ENCODE data around the gene HSPB8. TPM values are rescaled to one million over a fixed set of nuclear protein-coding genes. Genes with fewer than 3 reads are reported as not detected.

The HSPB8 gene
- total and polyA plus RNA-seq, 2 experiments from 2014 or later: 15.3 to 17.8 TPM

DNA sequence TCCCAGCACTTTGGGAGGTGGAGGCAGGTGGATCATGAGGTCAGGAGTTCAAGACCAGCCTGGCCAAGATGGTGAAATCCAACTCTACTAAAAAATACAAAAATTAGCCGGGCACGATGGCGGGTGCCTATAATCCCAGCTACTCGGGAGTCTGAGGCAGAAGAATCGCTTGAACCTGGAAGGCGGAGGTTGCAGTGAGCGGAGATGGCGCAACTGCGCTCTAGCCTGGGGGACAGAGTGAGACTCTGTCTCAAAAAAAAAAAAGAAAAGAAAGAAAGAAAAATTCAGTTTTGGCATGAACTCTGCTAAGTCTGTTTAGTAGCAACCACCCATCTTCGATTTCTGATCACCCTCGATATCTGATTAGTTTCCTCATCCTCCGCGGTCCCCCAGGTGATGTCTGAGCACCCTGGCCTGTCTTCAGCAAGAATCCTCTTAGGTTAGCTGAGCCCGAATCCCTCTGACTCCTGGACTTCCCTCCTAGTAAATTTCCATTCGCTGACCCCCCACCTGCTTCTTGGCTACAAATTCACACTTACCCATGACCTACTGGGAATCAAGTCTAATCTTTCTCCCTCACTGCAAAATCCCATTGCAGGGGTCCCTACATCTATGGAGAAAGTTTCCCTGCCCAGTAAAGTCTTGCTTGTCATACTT, 879 bp upstream of the HSPB8 start:
- Histone ChIP-seq H3K27me3 (replicated peaks; ENCODE audit: insufficient read depth) (no peaks in the 10 kb centered on the region), H4K20me1 (ENCODE audit: insufficient read depth) (no peaks in the 10 kb centered on the region), H3K4me3 (no peak overlapping the region), H3F3A (ENCODE audit: insufficient read depth) (peaks cover 34% of the 10 kb centered on the region), H3K9me3 (ENCODE audit: low read depth) (no peaks in the 10 kb centered on the region), H2AFZ (no peak overlapping the region), H3K4me2 (ENCODE audit: unreplicated experiment) (no peak overlapping the region), H3K4me1 (ENCODE audit: insufficient read depth) (peaks cover 36% of the 10 kb centered on the region), H3K27ac (peak overlapping the region; percentile 88), H3K9me2 (ENCODE audit: insufficient read depth) (no peaks in the 10 kb centered on the region), H3K9ac (no peak overlapping the region; the same call in 1 of the 2 replicates), H3K36me3 (ENCODE audit: low read depth) (no peaks in the 10 kb centered on the region), H3K79me2 (ENCODE audit: insufficient read depth) (peaks cover 27% of the 10 kb centered on the region)
- in situ Hi-C loops (cut with MboI): no loop called here
- no peak for DNase-seq
- 92 to 95% methylated on average over 15 of the region's 15 CpGs for WGBS, 2 experiments (ENCODE audit: low coverage in 1 of 2, low lambda C conversion rate in 2 of 2, missing lambda C conversion rate in 2 of 2)
- TF ChIP-seq EZH2 (IDR thresholded peaks at IDR 0.05; ENCODE audit: insufficient read depth, poor library complexity, severe bottlenecking) (no peak), EZH2phosphoT487 (IDR thresholded peaks at IDR 0.05; ENCODE audit: insufficient read depth, low read depth) (no peak)

DNA sequence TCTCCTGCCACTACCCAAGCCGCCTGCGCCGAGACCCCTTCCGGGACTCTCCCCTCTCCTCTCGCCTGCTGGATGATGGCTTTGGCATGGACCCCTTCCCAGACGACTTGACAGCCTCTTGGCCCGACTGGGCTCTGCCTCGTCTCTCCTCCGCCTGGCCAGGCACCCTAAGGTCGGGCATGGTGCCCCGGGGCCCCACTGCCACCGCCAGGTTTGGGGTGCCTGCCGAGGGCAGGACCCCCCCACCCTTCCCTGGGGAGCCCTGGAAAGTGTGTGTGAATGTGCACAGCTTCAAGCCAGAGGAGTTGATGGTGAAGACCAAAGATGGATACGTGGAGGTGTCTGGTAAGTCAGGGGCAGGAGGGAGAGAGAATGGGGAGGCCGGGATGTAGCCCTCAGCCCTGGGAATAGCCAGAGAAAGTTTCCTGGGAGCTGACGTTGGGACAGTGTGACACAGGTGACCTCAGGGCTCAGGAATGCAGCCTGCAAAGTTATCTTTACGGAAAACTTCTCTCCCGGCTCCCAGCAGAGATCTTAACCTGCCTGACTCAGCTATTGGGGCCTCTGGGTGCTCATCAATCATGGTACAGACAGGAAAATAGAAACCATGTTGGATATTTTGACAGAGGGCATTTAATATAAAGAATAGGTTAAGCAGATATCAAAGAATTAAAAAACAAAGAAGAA, 747 bp downstream of the HSPB8 start:
- Histone ChIP-seq H3K9ac (peak overlapping the region; percentile 87), H3K9me2 (ENCODE audit: insufficient read depth) (no peaks in the 10 kb centered on the region), H3K9me3 (ENCODE audit: low read depth) (no peaks in the 10 kb centered on the region), H3K4me2 (ENCODE audit: unreplicated experiment) (peak overlapping the region; percentile 87), H3K79me2 (ENCODE audit: insufficient read depth) (peaks cover 38% of the 10 kb centered on the region), H3K4me1 (ENCODE audit: insufficient read depth) (peaks cover 36% of the 10 kb centered on the region), H3K27me3 (replicated peaks; ENCODE audit: insufficient read depth) (no peaks in the 10 kb centered on the region), H2AFZ (peak overlapping the region; percentile 56), H3K4me3 (peak overlapping the region; percentile 72), H3K36me3 (ENCODE audit: low read depth) (no peaks in the 10 kb centered on the region), H4K20me1 (ENCODE audit: insufficient read depth) (no peaks in the 10 kb centered on the region), H3K27ac (peak overlapping the region; percentile 88), H3F3A (ENCODE audit: insufficient read depth) (peaks cover 34% of the 10 kb centered on the region)
- in situ Hi-C loops (cut with MboI): no loop called here
- peak; percentile 71 for DNase-seq
- TF ChIP-seq EZH2phosphoT487 (IDR thresholded peaks at IDR 0.05; ENCODE audit: insufficient read depth, low read depth): 0 out of 2 replicates have a peak, but pooled peaks have one; percentile 31
- TF ChIP-seq EZH2 (IDR thresholded peaks at IDR 0.05; ENCODE audit: insufficient read depth, poor library complexity, severe bottlenecking): no peak
- WGBS, 2 experiments (ENCODE audit: low coverage in 1 of 2, low lambda C conversion rate in 2 of 2, missing lambda C conversion rate in 2 of 2): 9 to 12% methylated on average over 18 of the region's 18 CpGs

DNA sequence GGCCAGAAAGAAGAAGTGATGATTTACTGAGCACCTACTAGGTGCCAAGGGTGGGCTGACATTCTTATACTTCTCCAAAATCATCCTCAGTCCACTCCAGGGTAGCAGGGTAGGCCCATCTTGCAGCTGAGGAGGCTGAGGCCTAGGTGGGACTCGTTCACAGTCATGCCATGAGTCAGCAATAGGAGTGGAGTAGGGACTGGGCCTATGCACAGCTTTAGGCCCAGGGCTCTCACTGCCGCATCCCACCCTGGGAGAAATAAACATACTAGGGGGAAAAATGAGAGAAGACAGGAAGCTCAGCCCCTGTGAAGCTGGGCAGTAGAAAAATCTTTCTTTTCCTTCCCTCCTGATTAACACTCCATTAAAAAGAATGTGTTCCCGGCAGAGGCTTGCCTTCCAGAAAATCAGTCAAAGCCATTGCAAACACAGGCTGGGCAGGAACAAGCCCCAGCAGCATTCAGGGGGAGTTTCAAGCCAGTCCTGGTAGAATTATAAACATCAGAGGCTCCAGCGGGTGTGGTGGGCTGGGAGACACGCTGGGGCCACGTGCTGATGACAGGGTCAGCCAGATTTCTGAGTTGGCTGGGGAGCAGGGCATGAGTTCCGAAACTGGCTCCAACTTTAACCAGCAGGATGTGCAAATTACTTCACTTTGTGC, 1.8 kb downstream of the HSPB8 start:
- peak; percentile 86 for DNase-seq
- in situ Hi-C loops (cut with MboI): no loop called here

DNA sequence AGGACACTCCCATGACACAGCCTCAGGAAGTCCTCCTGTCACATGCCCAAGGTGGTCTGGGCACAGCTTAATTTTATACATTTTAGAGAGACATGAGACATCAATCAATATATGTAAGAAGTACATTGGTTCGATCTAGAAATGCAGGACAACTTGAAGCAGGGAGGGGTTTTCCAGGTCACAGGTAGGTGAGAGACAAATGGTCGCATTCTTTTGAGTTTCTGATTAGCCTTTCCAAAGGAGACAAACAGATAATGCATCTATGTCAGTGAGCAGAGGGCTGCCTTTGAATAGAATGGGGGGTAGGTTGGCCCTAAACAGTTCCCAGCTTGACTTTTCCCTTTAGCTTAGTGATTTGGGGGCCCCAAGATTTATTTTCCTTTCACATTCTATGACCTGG, 2.5 kb downstream of the HSPB8 start:
- no peak for DNase-seq
- peaks cover 30% of the 10 kb centered on the region for H3K4me1 ChIP-seq (ENCODE audit: insufficient read depth)
- H2AFZ ChIP-seq: peak overlapping the region; percentile 56
- in situ Hi-C loops (cut with MboI): no loop called here
- no peaks in the 10 kb centered on the region for H3K9me3 ChIP-seq (ENCODE audit: low read depth)
- peaks cover 38% of the 10 kb centered on the region for H3K79me2 ChIP-seq (ENCODE audit: insufficient read depth)
- H3K9me2 ChIP-seq (ENCODE audit: insufficient read depth): no peaks in the 10 kb centered on the region
- WGBS, 2 experiments (ENCODE audit: low coverage in 1 of 2, low lambda C conversion rate in 2 of 2, missing lambda C conversion rate in 2 of 2): 95 to 96% methylated on average over 2 of the region's 2 CpGs
- peak overlapping the region; percentile 72 for H3K4me3 ChIP-seq
- H3K27me3 ChIP-seq (replicated peaks; ENCODE audit: insufficient read depth): no peaks in the 10 kb centered on the region
- peak overlapping the region; percentile 88 for H3K27ac ChIP-seq
- H4K20me1 ChIP-seq (ENCODE audit: insufficient read depth): no peaks in the 10 kb centered on the region
- TF ChIP-seq EZH2 (IDR thresholded peaks at IDR 0.05; ENCODE audit: insufficient read depth, poor library complexity, severe bottlenecking): no peak
- TF ChIP-seq EZH2phosphoT487 (IDR thresholded peaks at IDR 0.05; ENCODE audit: insufficient read depth, low read depth): no peak
- H3K36me3 ChIP-seq (ENCODE audit: low read depth): no peaks in the 10 kb centered on the region
- peak overlapping the region; percentile 87 for H3K4me2 ChIP-seq (ENCODE audit: unreplicated experiment)
- H3K9ac ChIP-seq: peak overlapping the region; percentile 87
- peaks cover 34% of the 10 kb centered on the region for H3F3A ChIP-seq (ENCODE audit: insufficient read depth)

More for the DNA sequence above, 1.8 kb downstream of the HSPB8 start:
- Histone ChIP-seq H3K4me1 (ENCODE audit: insufficient read depth) (peaks cover 36% of the 10 kb centered on the region), H3K27me3 (replicated peaks; ENCODE audit: insufficient read depth) (no peaks in the 10 kb centered on the region), H3K79me2 (ENCODE audit: insufficient read depth) (peaks cover 38% of the 10 kb centered on the region), H3K9me3 (ENCODE audit: low read depth) (no peaks in the 10 kb centered on the region), H3K4me3 (peak overlapping the region; percentile 72), H2AFZ (peak overlapping the region; percentile 56), H4K20me1 (ENCODE audit: insufficient read depth) (no peaks in the 10 kb centered on the region), H3K4me2 (ENCODE audit: unreplicated experiment) (peak overlapping the region; percentile 87), H3K9me2 (ENCODE audit: insufficient read depth) (no peaks in the 10 kb centered on the region), H3K27ac (peak overlapping the region; percentile 88), H3F3A (ENCODE audit: insufficient read depth) (peaks cover 34% of the 10 kb centered on the region), H3K36me3 (ENCODE audit: low read depth) (no peaks in the 10 kb centered on the region), H3K9ac (peak overlapping the region; percentile 87)
- no peak for TF ChIP-seq EZH2 (IDR thresholded peaks at IDR 0.05; ENCODE audit: insufficient read depth, poor library complexity, severe bottlenecking)
- TF ChIP-seq EZH2phosphoT487 (IDR thresholded peaks at IDR 0.05; ENCODE audit: insufficient read depth, low read depth): no peak
- WGBS, 2 experiments (ENCODE audit: low coverage in 1 of 2, low lambda C conversion rate in 2 of 2, missing lambda C conversion rate in 2 of 2): 0 to 1% methylated on average over 7 of the region's 7 CpGs
